ENCODE data around the gene SLC26A2. TPM values are rescaled to one million over a fixed set of nuclear protein-coding genes. Genes with fewer than 3 reads are reported as not detected.
"Not testable (repeated sequence)": the region's sequence is repeated elsewhere in the genome, so short reads cannot be mapped to it uniquely, and the experiment has no call there.

The SLC26A2 gene
- total RNA-seq, 1 donor from 2014 or later: 2.9 TPM

GRCh38 chr5:149935431-149935901 is 25.1 kb upstream of the SLC26A2 start:
- intact Hi-C loops (cut with DNase I): no loop called here
- DNase-seq: no peak
- ATAC-seq (ENCODE audit: poor library complexity): no peak

- intact Hi-C loops (cut with DNase I): no loop called here
- no peak for ATAC-seq (ENCODE audit: poor library complexity)
- DNase-seq: no peak
Measured at GRCh38 chr5:149936044-149936699, 24.4 kb upstream of the SLC26A2 start.

GRCh38 chr5:149936700-149937091 is 23.9 kb upstream of the SLC26A2 start:
- intact Hi-C loops (cut with DNase I): no loop called here
- DNase-seq (no peak), ATAC-seq (ENCODE audit: poor library complexity) (no peak)

GRCh38 chr5:149937610-149938009 is 22.9 kb upstream of the SLC26A2 start:
- peak; percentile 19 for ATAC-seq (ENCODE audit: poor library complexity)
- intact Hi-C loops (cut with DNase I): no loop called here

GRCh38 chr5:149938279-149938678 is 22.3 kb upstream of the SLC26A2 start:
- ATAC-seq (ENCODE audit: poor library complexity) (peak; percentile 94), DNase-seq (peak; percentile 84)
- intact Hi-C loops (cut with DNase I): no loop called here

More at GRCh38 chr5:149937610-149938009, 22.9 kb upstream of the SLC26A2 start:
- no peak for DNase-seq

- DNase-seq: no peak
- ATAC-seq (ENCODE audit: poor library complexity): peak; percentile 21
- intact Hi-C loops (cut with DNase I): no loop called here
Measured at GRCh38 chr5:149938791-149939358, 21.7 kb upstream of the SLC26A2 start.

GRCh38 chr5:149939546-149939945 is 21.0 kb upstream of the SLC26A2 start:
- DNase-seq: no peak
- intact Hi-C loops (cut with DNase I): no loop called here
- ATAC-seq (ENCODE audit: poor library complexity): no peak

GRCh38 chr5:149940077-149940574 is 20.4 kb upstream of the SLC26A2 start:
- intact Hi-C loops (cut with DNase I): no loop called here
- ATAC-seq (ENCODE audit: poor library complexity): no peak
- DNase-seq: no peak

- intact Hi-C loops (cut with DNase I): no loop called here
- ATAC-seq (ENCODE audit: poor library complexity) (no peak), DNase-seq (no peak)
Measured at GRCh38 chr5:149940941-149941644, 19.5 kb upstream of the SLC26A2 start.

- intact Hi-C loops (cut with DNase I): no loop called here
- DNase-seq (no peak), ATAC-seq (ENCODE audit: poor library complexity) (no peak)
Measured at GRCh38 chr5:149941795-149942194, 18.8 kb upstream of the SLC26A2 start.

GRCh38 chr5:149942199-149942598 is 18.4 kb upstream of the SLC26A2 start:
- intact Hi-C loops (cut with DNase I): no loop called here
- ATAC-seq (ENCODE audit: poor library complexity) (no peak), DNase-seq (no peak)

GRCh38 chr5:149942741-149943169 is 17.8 kb upstream of the SLC26A2 start:
- not testable (repeated sequence) for ATAC-seq (ENCODE audit: poor library complexity); DNase-seq

GRCh38 chr5:149943177-149943949 is 17.2 kb upstream of the SLC26A2 start:
- DNase-seq; intact Hi-C loops (cut with DNase I): not testable (repeated sequence)

More at GRCh38 chr5:149942741-149943169, 17.8 kb upstream of the SLC26A2 start:
- intact Hi-C loops (cut with DNase I): not testable (repeated sequence)

GRCh38 chr5:149944666-149945065 is 15.9 kb upstream of the SLC26A2 start, which contains the start of gene PDE6A:
PDE6A (minus strand) TSS chr5:149944793; CDS start chr5:149944673, 120 bp downstream.
- DNase-seq (no peak), ATAC-seq (ENCODE audit: poor library complexity) (no peak)
- intact Hi-C loops (cut with DNase I): no loop called here

More at GRCh38 chr5:149943177-149943949, 17.2 kb upstream of the SLC26A2 start:
- not testable (repeated sequence) for ATAC-seq (ENCODE audit: poor library complexity)

GRCh38 chr5:149946118-149946517 is 14.4 kb upstream of the SLC26A2 start:
- intact Hi-C loops (cut with DNase I): no loop called here
- no peak for ATAC-seq (ENCODE audit: poor library complexity)
- DNase-seq: no peak

GRCh38 chr5:149948993-149949392 is 11.6 kb upstream of the SLC26A2 start:
- ATAC-seq (ENCODE audit: poor library complexity) (no peak), DNase-seq (no peak)
- intact Hi-C loops (cut with DNase I): no loop called here

GRCh38 chr5:149951138-149951749 is 9.3 kb upstream of the SLC26A2 start:
- DNase-seq (no peak), ATAC-seq (ENCODE audit: poor library complexity) (no peak)
- intact Hi-C loops (cut with DNase I): no loop called here

- intact Hi-C loops (cut with DNase I): no loop called here
- DNase-seq (no peak), ATAC-seq (ENCODE audit: poor library complexity) (no peak)
Measured at GRCh38 chr5:149953436-149954121, 7.0 kb upstream of the SLC26A2 start.
